ENCODE measurements around the gene CAMTA1.
"Not testable (repeated sequence)": the region's sequence is repeated elsewhere in the genome, so short reads cannot be mapped to it uniquely, and the experiment has no call there.

CAMTA1 gene

DNA sequence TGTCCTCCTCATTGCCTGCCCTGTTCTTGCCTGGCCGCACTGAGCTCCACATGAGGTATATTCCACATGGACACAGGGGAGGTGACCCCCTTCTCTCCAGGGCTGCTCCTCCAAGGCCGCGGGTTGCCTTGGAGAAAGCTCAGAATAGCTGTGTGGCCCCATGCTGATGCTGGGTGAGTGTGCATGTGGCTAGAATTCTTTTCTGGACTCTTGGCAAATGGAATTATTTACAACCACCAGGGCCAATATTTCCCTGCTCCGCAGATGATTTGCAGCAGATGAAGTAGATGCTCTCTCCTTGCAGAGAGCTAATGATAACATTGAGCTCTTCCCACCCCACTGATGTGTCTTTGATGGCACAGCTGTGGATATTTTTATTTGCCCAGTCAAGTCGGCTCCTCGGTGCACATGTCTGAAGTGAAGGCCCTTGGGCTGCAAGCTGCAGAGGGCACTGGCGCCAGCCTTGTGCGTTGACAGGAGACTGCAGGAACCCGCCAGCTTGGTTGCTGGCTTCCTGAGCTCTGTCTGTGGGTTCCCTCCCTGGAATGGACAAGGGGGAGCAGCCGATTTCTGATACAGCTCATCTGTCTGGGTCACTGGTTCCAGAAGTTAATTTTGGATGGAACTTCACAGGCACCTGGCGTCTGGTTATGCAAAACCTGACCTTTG is 581.2 kb downstream of the CAMTA1 start:
- DNase-seq, result no peak

DNA sequence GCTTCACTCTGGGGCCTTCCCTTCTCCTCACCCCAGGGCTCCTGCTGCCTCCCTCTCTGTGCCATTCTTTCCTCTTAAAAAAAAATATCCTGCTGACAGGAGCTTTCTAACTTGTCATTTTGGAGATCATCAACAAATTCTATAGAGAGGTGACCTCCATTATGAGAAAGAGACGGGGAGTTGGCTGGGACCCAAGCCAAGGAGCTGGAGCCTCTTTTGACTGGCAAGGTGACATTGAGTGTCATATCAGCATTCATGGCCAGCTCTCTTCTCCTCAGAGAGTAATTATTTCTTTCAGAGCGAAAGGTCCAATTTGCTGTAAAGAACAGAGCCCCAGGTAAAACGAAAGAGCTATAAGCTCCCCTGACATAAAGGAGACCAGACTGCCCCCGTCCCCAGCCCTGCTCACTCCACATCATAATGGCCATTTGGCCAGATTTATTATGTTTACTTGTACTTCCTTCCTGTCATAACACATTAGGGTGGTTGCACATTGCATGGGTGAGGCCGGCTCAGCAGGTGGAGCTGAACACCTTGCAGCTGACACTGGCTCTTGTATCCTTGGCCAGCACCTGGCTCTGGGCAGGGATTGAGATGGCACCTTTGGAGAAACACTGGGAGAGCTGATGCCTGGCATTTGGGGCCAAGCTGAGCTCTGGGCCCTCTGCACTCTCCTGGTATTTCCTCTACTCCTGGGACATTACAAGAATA is 581.9 kb downstream of the CAMTA1 start:
- DNase-seq, result no peak

DNA sequence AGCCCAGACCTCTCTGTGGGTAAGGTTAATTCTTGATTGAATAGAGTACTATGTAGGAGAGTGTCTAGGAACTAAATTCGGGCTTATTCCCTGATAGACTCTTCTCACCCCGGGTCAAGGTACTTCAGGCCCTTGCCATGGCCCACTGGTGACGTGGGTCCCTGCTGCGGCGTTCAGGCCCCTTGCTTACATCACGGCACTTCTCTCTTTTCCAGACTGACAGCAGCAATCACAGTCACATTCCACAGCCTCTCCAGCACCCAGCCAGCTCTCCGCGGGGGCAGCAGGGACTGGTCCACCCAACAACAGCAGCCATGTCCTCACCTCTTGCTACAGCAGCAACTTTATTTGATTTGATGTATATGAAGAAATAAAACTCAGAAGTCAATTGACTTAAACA is 584.6 kb downstream of the CAMTA1 start:
- DNase-seq, result no peak

DNA sequence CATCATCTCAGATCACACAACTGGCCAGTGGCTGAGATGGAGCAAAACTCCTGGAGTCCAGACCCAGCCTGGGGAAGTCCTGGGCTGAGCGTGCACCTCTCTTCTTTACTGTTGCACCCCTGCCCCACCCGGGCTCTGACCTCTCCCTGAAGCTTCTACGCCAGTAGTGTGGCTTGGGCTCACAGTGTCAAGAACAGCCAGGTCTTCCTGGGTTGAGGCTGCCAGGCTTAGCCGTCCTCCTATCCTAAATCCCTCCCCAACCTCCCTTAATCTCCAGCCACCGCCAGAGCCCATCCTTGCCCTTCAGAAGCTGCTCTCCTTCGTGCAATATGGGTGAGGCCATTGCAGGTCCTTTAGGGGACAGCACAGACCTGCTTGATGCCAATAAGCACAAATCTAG is 586.7 kb downstream of the CAMTA1 start:
- DNase-seq, result no peak

DNA sequence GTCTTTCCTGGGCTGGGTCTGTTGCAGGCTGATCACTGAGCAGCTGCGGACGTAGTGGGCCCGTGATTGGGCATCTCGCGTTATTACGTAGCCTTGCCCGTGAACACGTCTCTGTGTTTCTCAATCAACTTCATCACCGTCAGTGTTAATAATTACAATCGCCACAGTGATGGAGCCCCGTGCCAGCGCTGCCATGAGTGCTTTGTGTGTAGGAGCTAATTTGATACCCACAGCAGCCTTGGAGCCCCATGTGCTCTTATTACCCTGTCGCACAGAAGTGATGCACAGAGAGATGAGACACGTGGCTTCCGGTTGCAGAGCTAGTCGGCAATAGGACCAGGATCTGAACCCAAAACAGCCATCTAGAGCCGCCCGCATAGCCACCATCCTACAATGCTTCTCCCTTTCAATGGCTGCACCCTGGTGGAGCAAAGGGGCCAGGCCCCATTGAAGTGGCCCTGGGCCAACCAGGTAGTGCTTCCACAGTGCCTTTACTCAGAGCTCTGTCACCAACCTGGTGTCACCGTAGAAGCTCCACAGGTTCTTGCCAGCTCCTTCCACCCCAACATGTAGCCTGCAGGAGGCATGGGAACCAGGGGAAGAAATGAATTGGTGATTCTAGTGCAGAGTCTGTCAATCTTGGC is 587.3 kb downstream of the CAMTA1 start:
- no peak for DNase-seq

DNA sequence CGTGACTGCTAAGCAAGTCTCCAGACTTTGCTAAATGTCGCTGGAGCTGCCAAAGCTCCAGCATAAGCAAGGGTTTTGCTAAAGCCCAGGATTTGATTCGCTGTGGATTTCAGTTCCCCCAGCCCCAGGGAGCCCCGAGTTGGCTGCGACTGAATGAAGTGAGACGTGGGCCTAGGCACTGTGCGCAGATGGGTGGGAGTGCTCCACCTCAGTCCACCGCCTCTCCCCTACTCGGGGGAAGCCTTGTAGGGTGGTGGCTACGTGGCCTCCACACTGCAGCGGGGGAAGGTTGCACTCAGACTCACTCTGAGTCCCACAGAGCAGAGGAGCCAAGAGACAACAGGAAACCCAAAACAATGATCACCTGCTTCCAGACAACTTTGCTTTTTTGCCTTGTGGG is 588.0 kb downstream of the CAMTA1 start:
- DNase-seq, result no peak

DNA sequence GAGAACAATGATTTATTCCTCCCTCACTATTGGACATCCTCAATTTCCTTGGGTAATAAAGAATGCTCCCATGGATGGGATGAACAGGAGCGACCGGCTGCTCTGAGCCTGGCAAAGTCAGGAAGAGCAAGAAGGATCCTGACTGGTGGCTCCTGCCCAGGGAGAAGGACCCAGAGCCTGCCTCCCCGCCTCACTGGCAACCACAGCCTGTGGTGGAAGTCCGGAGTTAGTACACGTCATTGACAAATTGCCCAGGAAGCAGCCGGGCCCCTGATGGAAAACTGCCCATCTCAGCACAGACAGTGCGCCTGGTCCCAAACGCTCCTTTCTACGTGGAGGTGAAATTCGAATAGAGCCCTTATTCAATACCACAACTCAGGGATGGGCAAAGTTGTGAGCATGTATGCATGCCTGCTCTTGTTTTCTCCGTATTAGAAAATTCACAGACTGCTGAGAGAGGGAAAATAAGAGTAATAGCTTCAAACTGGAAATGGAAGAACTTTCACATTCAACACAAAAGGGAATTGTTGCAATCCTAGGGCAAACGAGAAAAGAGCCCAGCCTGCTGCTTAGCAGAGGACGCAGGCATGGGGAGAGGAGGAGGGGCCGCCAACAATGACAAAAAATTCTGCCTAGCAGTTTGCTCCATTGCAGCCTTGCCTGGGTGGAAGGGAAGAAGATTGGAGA is 588.8 kb downstream of the CAMTA1 start:
- DNase-seq, result no peak

DNA sequence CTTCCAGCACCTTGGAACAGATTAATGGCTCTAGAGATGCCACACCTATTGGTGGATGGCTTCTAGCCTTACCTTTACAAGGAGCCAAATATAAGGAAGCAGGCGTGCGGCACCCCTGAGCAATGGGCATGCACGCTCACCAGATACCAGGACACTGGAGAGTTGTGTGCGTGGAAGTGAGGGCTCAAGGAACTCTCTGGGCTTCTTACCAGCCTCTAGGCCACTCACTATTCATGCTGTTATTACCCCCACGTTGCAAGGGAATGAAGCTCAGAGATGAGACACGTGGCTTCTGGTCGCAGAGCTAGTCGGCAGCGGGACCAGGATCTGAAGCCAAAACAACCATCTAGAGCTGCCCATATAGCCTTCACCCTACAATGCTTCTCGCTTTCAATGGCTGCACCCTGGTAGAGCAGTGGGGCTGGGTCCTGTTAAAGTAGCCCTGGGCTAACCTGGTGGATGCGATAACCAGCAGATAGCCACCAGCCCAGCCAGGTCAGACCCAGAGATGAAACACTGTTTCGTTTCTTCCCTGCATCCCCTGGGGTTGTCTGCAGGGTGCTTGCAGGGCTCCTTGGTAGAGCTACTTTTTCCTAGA is 589.4 kb downstream of the CAMTA1 start:
- DNase-seq, result no peak

DNA sequence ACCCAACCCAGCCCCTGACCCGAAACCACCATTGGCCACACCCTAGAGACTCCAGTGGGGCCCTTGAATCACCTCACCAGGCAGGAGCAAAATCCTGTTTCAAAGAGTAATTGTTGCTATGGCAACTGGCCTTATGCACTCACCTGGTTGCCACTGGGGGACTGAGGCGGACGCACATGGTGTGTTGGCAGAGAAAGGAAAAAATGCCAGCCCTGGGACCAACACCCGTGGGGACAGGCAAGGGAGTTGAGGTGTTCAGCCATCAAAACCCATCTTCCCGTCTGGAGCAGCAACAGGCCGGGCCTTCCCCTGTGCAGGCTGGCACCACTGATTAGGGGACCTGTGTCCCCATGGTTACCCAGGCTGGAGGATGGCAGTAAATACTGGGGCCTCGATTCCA is 590.1 kb downstream of the CAMTA1 start:
- DNase-seq, result no peak

DNA sequence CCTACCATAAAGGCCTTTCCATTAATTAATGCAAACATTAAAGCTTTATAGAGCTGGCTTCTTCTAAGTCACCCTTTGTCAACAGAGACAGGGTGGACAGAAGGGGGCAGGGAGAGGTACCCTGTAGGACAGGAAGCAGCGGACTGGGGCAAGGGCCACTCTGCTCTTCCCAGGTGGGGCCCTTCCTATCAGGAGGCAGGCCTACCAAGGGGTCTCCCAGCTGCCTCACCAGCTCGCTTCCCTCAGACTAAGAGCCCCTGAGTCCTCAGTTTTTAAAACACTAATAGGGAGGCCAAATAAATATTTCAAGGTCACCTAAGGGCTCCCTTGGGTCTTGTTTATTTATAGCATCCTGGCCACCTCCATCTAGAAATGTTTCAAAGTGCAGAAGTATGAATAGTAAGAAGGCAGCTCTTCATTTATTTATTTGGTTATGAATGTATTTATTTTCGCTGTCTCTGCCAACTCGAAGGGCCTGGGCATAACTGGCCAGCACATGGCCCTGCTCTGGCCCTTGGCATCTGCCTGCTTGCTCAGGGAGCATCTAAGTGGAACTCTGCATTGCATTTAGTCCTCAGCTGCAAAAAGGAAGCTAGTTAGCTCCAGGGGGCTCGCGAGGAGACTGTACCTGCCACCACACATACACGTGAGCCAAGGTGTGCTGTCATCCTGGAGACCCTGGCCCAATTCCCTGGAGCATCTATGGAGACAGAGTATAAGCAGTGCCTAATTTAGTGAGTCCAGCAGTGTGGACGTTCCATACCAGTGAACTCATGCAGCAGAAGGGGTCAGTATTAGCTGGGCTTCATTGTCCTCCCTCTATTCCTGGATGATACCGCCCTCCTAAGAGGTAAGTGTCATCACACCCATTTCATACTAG is 590.8 kb downstream of the CAMTA1 start:
- no peak for DNase-seq

DNA sequence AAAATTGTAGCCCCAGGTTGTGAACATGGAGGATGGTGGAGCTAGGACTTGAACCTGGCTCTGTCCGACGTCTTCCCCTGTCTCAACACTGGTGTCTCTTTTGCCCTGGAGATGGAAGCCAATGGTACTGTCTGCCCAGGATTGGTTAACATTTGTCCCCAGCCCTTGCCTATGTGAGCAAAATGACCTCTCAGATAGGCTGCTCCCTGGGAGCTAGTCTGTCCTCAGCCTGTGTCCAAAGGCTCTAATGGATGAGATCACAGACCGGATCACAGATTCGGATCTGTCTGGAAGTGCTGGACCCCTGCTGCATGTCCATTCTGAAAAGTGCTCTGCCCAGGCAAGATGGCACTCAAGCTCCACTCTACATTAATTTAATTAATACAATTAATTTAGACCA is 591.4 kb downstream of the CAMTA1 start:
- DNase-seq, result no peak

DNA sequence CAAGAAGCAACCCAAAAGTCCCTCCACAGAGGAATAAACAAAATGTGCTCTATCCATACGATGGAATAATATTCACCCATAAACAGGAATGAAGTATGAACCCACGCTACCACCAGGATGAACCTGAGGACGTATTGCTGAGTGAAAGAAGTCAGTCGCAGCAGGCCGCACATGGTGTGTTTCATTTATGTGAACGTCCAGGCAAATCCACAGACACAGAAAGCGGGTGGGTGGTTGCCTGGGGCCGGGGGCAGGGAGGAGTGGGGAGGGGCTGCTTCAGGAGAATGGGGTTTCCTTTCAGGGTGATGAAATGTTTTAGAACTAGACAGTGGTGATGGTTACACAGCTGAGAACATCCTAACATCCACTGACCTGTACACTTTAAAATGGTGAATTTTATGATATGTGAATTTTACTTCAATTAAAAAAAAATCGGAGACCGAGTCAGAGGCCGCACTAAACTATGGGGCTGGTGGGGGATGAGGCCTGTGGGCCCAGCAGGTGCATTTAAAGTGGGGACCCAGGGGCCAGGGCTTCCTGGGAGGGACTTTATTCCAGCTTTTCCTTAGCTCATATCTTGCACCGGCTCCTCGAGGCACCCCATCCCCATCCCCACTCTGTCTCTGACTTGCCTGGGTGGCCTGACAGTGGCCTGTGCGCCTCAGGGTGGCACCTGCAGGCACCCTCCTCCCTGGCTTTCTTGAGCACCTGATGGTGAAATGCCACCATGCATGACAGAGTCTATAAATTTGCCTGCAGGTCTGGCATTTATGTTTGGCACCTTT is 593.3 kb downstream of the CAMTA1 start:
- DNase-seq, result no peak

DNA sequence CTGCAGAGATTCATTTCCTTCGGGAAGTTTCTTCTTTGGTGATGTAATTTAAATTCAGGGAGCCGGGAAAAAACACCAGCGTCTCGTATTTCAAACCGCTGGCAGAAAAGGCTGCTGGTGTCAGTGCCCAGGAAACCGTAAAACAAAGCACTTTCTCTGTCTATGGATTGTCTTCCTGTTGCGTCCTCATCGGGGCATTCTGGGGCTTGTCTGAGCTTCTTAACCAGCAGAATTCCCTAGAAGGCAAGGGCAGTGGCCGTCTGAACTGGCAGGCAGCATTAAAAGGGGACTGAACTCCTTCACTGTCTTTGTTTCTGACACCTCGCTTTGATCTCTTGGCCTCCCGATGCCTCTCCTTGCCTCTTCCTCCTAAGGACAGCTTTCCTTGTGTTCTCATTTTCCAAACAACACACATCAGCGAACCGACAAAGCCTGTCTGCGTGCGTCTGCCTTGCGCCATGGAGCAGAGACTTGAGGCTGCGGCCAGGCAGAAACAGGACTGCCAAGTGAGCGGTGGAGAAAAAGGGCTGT is 594.3 kb downstream of the CAMTA1 start:
- DNase-seq, result no peak

DNA sequence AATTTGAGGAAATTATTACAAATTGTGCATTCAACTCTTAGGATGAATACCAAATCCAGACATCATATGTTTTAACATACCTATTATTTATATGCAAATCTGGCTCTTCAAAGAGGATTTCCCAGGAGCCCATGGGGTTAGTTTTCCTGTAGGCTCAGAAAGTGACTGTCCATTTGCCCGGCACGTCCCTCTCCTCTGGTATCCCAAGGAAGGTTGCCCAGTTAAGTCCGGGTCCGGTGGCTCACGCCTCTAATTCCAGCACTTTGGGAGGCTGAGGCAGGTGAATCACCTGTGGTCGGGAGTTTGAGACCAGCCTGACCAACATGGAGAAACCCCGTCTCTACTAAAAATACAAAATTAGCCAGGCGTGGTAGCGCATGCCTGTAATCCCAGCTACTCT is 594.8 kb downstream of the CAMTA1 start:
- not testable (repeated sequence) for DNase-seq

DNA sequence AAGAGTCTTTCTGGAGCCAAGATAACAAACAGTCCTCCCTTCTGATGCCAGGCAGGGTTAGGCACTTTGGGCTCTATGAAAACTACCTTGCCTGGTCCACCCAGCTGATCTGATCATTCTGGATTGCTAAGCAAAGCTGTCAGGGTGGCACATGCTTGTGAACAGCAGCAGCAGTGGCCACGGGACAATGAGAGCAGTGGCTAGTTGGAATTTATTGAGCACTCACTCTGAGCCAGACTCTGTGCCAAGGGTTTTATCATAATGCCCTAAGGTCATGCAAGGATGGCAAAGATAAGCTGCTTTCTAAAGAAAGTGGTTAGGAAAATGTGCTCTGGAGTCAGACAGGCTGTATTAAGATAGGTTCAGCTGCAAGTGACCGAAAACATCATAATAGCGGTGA is 595.5 kb downstream of the CAMTA1 start:
- no peak for DNase-seq

DNA sequence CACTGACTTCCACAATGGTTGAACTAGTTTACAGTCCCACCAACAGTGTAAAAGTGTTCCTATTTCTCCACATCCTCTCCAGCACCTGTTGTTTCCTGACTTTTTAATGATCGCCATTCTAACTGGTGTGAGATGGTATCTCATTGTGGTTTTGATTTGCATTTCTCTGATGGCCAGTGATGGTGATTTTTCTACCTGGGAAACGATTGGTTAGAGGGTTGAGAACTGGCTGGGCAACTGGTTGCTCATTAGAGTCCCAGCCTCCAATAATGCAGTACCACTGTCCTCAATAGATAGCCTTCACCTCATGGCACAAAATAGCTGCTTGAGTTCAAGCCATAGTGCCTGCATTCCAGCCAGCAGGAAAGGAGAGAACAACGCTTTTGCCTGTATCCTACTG is 596.5 kb downstream of the CAMTA1 start:
- not testable (repeated sequence) for DNase-seq

DNA sequence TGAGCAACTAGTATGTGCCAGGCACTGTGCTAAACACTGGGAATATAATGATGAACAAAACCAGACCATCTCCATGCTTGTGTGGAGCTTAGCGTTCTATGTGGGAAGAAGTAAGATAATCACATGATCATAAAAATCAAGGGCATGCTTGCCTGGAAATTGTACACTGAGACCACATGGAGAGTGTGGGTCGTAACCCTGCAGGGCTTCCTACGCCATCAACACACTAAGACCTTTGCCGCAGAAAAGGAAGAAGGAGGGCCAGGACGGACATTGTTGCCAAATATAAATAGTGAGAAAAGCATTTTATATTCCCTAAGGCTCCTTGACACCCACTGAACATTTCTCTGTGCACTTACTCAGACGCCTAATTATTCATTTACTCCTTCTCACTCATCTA is 597.7 kb downstream of the CAMTA1 start:
- no peak for DNase-seq

DNA sequence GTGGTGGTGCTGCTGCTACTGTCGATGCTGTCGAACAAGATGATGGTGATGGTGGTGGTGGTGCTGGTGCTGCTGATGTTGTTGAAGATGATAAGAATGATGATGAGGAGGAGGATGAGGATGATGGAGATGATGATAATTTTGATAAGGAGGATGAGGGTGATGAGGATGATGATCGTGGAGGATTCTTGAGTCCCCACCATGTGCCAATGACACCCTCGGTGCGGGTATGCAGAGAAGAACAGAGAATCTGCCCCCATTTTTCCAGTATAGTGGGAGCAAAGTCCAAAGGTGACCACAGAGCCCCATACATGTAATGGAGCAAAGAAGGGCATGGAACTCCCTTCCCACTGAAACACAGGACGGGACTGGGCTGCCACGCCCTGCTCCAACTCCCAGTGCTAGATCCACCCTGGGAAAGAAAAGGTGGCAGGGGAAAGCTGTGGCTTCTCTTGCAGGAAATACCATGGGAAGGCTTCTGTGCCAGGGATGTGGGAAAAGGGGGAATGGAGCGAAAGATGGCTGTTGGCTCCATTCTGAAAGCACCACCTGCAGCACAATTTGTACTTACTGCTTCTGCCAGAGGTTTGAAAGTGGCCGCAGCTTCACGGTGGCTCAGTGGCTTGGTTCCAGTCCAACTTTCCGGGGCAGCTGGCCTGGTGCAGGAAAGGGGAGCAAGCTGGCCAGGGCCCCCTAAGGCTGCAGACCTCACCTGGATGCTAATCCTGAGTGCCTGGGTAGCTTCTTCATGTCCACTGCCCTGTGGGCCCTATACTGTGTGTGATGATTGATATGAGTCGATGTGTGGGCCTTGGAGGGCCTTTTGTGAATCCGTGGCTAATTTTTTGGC is 598.6 kb downstream of the CAMTA1 start:
- DNase-seq, result no peak

DNA sequence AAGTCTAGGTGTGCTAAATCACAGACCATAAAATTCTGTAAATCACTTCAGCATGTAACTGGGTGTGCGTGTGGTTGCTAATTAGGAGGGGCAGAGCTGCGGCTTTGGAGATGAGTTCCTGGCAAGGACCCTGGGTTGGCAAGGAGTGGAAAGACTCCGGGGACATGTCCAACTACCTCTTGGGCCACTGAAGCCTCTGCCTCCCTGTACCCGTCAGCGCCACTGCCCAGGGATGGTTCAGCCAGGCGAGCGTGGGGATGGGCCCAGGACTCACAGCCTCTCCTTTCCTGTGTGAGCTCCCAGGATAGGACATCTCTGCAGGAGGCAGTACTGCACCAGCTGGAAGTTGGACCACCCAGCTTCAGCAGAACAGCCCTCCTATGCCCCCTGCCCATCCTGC is 599.4 kb downstream of the CAMTA1 start:
- DNase-seq, result no peak
